NB4 (cell line): ENCODE data around the gene PLCH2.
A peak's percentile ranks its signal among the peaks of the same experiment; 100 is the strongest.

ENCODE experiments used
- MAX ChIP-seq: IDR thresholded peaks from 2 replicates; pipeline ENCODE4 v1.6.1; 2011; ENCODE audit warnings: low read depth, low read length
- MYC ChIP-seq: IDR thresholded peaks from 2 replicates; pipeline ENCODE4 v1.6.1; 2011; ENCODE audit warnings: low read depth, low read length
- POLR2A ChIP-seq: IDR thresholded peaks from 2 replicates; pipeline ENCODE4 v1.6.1; 2011; ENCODE audit warnings: mild to moderate bottlenecking; ENCODE audit not compliant: insufficient read length; ENCODE audit errors: extremely low read depth
- TF ChIP-seq, protein P1 (sequence below): IDR thresholded peaks from one replicate; pipeline ENCODE4 v1.5.1; 2012; ENCODE audit warnings: low read depth, low read length

DNA sequence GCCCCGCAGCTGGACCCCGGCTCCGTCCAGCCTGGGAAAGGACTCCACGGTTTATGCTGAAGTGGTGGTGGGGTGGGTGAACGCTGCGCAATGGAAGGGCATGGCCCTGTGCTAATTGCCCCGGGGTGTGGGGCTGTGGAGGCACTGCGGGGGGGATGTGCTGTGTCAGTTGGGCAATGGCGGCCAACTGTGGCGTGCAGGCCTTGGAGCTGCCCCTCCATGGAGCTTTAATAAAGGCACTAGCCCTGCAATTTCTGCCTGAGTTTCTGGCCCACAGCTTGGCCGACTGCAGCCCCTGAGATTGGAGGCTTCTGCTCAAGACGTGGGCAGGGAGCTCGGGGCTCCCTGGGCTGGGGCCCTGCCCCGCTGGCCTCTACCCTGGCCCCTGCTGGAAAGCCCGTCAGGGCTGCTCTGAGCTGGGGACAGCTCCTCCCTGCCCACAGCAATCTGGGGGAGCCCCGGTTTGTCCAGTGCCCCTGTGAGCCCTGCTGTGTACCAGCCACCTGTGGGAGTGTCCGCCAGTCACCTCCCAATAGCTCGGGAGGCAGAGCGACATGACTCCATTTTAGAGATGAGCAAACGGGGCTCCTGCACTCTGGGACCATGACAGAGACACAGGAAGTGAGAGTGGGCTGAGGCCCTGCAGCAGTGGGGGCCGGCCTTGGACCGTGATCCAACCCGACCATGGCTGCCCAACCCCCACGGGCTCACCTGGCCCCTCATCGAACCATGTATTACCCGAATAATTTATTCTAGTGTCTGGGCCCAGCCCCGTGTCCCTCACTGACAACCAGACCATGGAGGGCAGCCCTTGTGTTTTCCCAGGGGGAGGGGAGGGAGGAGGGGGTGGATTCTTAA lies 71.3 kb downstream of the PLCH2 start:
- TF ChIP-seq, protein P1, sequence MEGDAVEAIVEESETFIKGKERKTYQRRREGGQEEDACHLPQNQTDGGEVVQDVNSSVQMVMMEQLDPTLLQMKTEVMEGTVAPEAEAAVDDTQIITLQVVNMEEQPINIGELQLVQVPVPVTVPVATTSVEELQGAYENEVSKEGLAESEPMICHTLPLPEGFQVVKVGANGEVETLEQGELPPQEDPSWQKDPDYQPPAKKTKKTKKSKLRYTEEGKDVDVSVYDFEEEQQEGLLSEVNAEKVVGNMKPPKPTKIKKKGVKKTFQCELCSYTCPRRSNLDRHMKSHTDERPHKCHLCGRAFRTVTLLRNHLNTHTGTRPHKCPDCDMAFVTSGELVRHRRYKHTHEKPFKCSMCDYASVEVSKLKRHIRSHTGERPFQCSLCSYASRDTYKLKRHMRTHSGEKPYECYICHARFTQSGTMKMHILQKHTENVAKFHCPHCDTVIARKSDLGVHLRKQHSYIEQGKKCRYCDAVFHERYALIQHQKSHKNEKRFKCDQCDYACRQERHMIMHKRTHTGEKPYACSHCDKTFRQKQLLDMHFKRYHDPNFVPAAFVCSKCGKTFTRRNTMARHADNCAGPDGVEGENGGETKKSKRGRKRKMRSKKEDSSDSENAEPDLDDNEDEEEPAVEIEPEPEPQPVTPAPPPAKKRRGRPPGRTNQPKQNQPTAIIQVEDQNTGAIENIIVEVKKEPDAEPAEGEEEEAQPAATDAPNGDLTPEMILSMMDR: no peak
- peak; percentile 6 for TF ChIP-seq POLR2A
- TF ChIP-seq MAX: no peak
- TF ChIP-seq MYC: no peak
